ENCODE data around the gene TRIM54.
"Not testable (repeated sequence)": the region's sequence is repeated elsewhere in the genome, so short reads cannot be mapped to it uniquely, and the experiment has no call there.

TRIM54 gene

GRCh38 chr2:27288610-27289009 lies 6.4 kb downstream of the TRIM54 start:
- DNase-seq, result no peak

GRCh38 chr2:27290549-27290948 lies 8.3 kb downstream of the TRIM54 start:
- no peak for DNase-seq

GRCh38 chr2:27291865-27292264 lies 9.6 kb downstream of the TRIM54 start:
- DNase-seq, result no peak

- DNase-seq, result no peak
Observed at GRCh38 chr2:27294928-27295327, 12.7 kb downstream of the TRIM54 start.

- no peak for DNase-seq
Observed at GRCh38 chr2:27296481-27296880, 14.3 kb downstream of the TRIM54 start.

GRCh38 chr2:27297195-27297594 lies 15.0 kb downstream of the TRIM54 start:
- no peak for DNase-seq

- DNase-seq, result no peak
Observed at GRCh38 chr2:27298391-27299080, 16.3 kb downstream of the TRIM54 start.

- not testable (repeated sequence) for DNase-seq
Observed at GRCh38 chr2:27300606-27301005, 18.4 kb downstream of the TRIM54 start.

GRCh38 chr2:27303093-27304025 lies 21.1 kb downstream of the TRIM54 start:
- DNase-seq, result peak; percentile 48 to 62

GRCh38 chr2:27304488-27305240 lies 22.4 kb downstream of the TRIM54 start:
- DNase-seq, result no peak

- no peak for DNase-seq
Observed at GRCh38 chr2:27305516-27305915, 23.3 kb downstream of the TRIM54 start.

- no peak for DNase-seq
Observed at GRCh38 chr2:27306136-27306535, 23.9 kb downstream of the TRIM54 start.

GRCh38 chr2:27306573-27307286 lies 24.5 kb downstream of the TRIM54 start:
- peak in 1 of 2 donors; percentile 23 for DNase-seq

- DNase-seq, result no peak
Observed at GRCh38 chr2:27307287-27307544, 25.0 kb downstream of the TRIM54 start.

GRCh38 chr2:27307545-27308358 lies 25.5 kb downstream of the TRIM54 start:
- DNase-seq, result no peak

GRCh38 chr2:27308359-27308881 lies 26.2 kb downstream of the TRIM54 start, which contains the start of gene UCN:
UCN (minus strand) TSS chr2:27308445; CDS start chr2:27307895, 550 bp downstream.
- no peak for DNase-seq

GRCh38 chr2:27309651-27310050 lies 27.4 kb downstream of the TRIM54 start:
- no peak for DNase-seq

- no peak for DNase-seq
Observed at GRCh38 chr2:27312152-27312551, 29.9 kb downstream of the TRIM54 start.

- DNase-seq, result no peak
Observed at GRCh38 chr2:27313882-27314645, 31.8 kb downstream of the TRIM54 start.

GRCh38 chr2:27314709-27315108 lies 32.5 kb downstream of the TRIM54 start:
- no peak for DNase-seq

GRCh38 chr2:27315122-27315521 lies 32.9 kb downstream of the TRIM54 start:
- DNase-seq, result no peak
